SK-N-SH (cell line): ENCODE data around the gene PHACTR3. TPM values are rescaled to one million over a fixed set of nuclear protein-coding genes. Genes with fewer than 3 reads are reported as not detected.

Source experiments
- CTCF ChIA-PET: fragments of 300-600, 350-600 bp; formaldehyde crosslinking; extraction: SDS; loops from one replicate; lab custom pipeline; 2021; lab: Yijun Ruan, JAX
- POLR2A ChIA-PET: fragments of 350-600 bp; sonication (Branson Sonifier 250); formaldehyde crosslinking; extraction: SDS; loops from one replicate; lab custom pipeline; 2020; ENCODE audit warnings: antibody characterized with exemption, inconsistent platforms; lab: Yijun Ruan, JAX
- DNase-seq: peaks from one replicate; pipeline ENCODE4 v3.0.0; 2012
- H2AFZ ChIP-seq: fragments of 200-600 bp; sonication (generic); 2 replicates; pipeline ENCODE4 v1.8.1; 2016; ENCODE audit warnings: antibody characterized with exemption, mild to moderate bottlenecking, low read depth
- H3F3A ChIP-seq: fragments of 200-600 bp; sonication (generic); replicated peaks from 2 replicates; pipeline ENCODE3; 2016; ENCODE audit warnings: antibody characterized with exemption, mild to moderate bottlenecking; ENCODE audit not compliant: insufficient read depth
- H3K27ac ChIP-seq, 2 experiments: fragments of 200-500 bp in 1 of 2; fragments of 200-600 bp in 1 of 2; sonication (Bioruptor generic) in 1 of 2; sonication (generic), shearing (Covaris generic) in 1 of 2; 2 replicates each; pipeline versions ENCODE4 v1.5.1 to v1.6.1; 2014 to 2016; ENCODE audit warnings: low read depth in 2 of 2, inconsistent platforms in 1 of 2, low read length in 1 of 2, mild to moderate bottlenecking in 1 of 2, mixed read lengths in 1 of 2
- H3K27me3 ChIP-seq: fragments of 200-600 bp; sonication (generic), shearing (Covaris generic); 2 replicates; pipeline ENCODE4 v1.6.1; 2016; ENCODE audit warnings: mixed run types; ENCODE audit not compliant: insufficient read depth
- H3K36me3 ChIP-seq, 2 experiments: fragments of 200-500 bp in 1 of 2; fragments of 200-600 bp in 1 of 2; sonication (Bioruptor generic) in 1 of 2; sonication (generic) in 1 of 2; replicated peaks in 1 of 2; 2 replicates each; pipeline versions ENCODE3 to v1.5.1; 2014 to 2016; ENCODE audit warnings: low read length in 1 of 2, mild to moderate bottlenecking in 1 of 2; ENCODE audit not compliant: insufficient read depth in 2 of 2, control insufficient read depth in 1 of 2
- H3K4me1 ChIP-seq, 2 experiments: fragments of 200-500 bp in 1 of 2; fragments of 200-600 bp in 1 of 2; sonication (Bioruptor generic) in 1 of 2; sonication (generic), shearing (Covaris generic) in 1 of 2; 2 replicates each; pipeline versions ENCODE4 v1.5.1 to v1.6.1; 2014 to 2016; ENCODE audit warnings: low read depth in 1 of 2, low read length in 1 of 2, mixed run types in 1 of 2; ENCODE audit not compliant: insufficient read depth in 2 of 2, control insufficient read depth in 1 of 2
- H3K4me2 ChIP-seq: fragments of 200-600 bp; sonication (generic), shearing (Covaris generic); 2 replicates; pipeline ENCODE4 v1.6.1; 2017; ENCODE audit warnings: mixed run types
- H3K4me3 ChIP-seq, 2 experiments: fragments of 200-500 bp in 1 of 2; fragments of 200-600 bp in 1 of 2; sonication (Bioruptor generic) in 1 of 2; sonication (generic), shearing (Covaris generic) in 1 of 2; 2 replicates each; pipeline versions ENCODE4 v1.5.1 to v1.8.1; 2014 to 2016; ENCODE audit warnings: low read depth in 2 of 2, inconsistent platforms in 1 of 2, low read length in 1 of 2, mild to moderate bottlenecking in 1 of 2, mixed read lengths in 1 of 2, moderate library complexity in 1 of 2
- H3K79me2 ChIP-seq: fragments of 200-600 bp; sonication (generic); 2 replicates; pipeline ENCODE4 v1.8.1; 2017; ENCODE audit warnings: mild to moderate bottlenecking; ENCODE audit not compliant: insufficient read depth
- H3K9ac ChIP-seq: fragments of 200-600 bp; sonication (generic); 2 replicates; pipeline ENCODE4 v1.6.1; 2017; ENCODE audit warnings: mixed run types
- H3K9me2 ChIP-seq: fragments of 200-600 bp; sonication (generic); 2 replicates; pipeline ENCODE4 v1.6.1; 2017; ENCODE audit warnings: mixed run types
- H3K9me3 ChIP-seq: fragments of 200-600 bp; sonication (generic); 2 replicates; pipeline ENCODE4 v1.6.1; 2017; ENCODE audit warnings: mixed run types, mild to moderate bottlenecking, moderate library complexity
- H4K20me1 ChIP-seq: fragments of 200-600 bp; sonication (generic); 2 replicates; pipeline ENCODE4 v1.6.1; 2017; ENCODE audit warnings: mild to moderate bottlenecking, mixed run types; ENCODE audit not compliant: insufficient read depth
- CHD2 ChIP-seq: fragments of 150-350 bp; IDR thresholded peaks from 2 replicates; pipeline ENCODE4 v1.6.1; 2018; ENCODE audit warnings: low read length; ENCODE audit not compliant: partially characterized antibody
- ELF1 ChIP-seq: IDR thresholded peaks from 2 replicates; pipeline ENCODE4 v1.4.0; 2012
- EP300 ChIP-seq, 2 experiments: IDR thresholded peaks; 2 replicates each; pipeline versions ENCODE4 v1.4.0 to v1.6.1; 2012; ENCODE audit warnings: borderline replicate concordance in 1 of 2, low read depth in 1 of 2, low read length in 1 of 2
- EZH2phosphoT487 ChIP-seq: fragments of 200-600 bp; sonication (generic); IDR thresholded peaks from 2 replicates; pipeline ENCODE4 v1.6.1; 2017; ENCODE audit warnings: low read depth, mixed run types, mild to moderate bottlenecking, antibody characterized with exemption, moderate library complexity, borderline replicate concordance
- FOSL2 ChIP-seq: IDR thresholded peaks from 2 replicates; pipeline ENCODE4 v1.4.0; 2012; ENCODE audit warnings: low read depth, mild to moderate bottlenecking, moderate library complexity, borderline replicate concordance
- FOXJ3 ChIP-seq: sonication (generic); formaldehyde crosslinking; IDR thresholded peaks from 2 replicates; pipeline ENCODE4 v1.5.1; 2020; ENCODE audit warnings: mild to moderate bottlenecking, missing genetic modification reagents
- MEF2A ChIP-seq: IDR thresholded peaks from 2 replicates; pipeline ENCODE4 v1.4.0; 2012; ENCODE audit warnings: low read depth, borderline replicate concordance
- MXI1 ChIP-seq: IDR thresholded peaks from 2 replicates; pipeline ENCODE4 v1.6.1; 2012; ENCODE audit warnings: mild to moderate bottlenecking, low read depth, low read length, improper control_type of control experiment
- NFIC ChIP-seq: IDR thresholded peaks from 2 replicates; pipeline ENCODE4 v1.4.0; 2012; ENCODE audit warnings: borderline replicate concordance
- POLR2AphosphoS5 ChIP-seq: IDR thresholded peaks from 2 replicates; pipeline ENCODE4 v1.6.1; 2012; ENCODE audit warnings: low read depth, low read length
- RCOR1 ChIP-seq: fragments of 150-350 bp; IDR thresholded peaks from 2 replicates; pipeline ENCODE4 v1.6.1; 2017; ENCODE audit warnings: antibody characterized with exemption, low read length
- RFX5 ChIP-seq: IDR thresholded peaks from 2 replicates; pipeline ENCODE4 v1.6.1; 2012; ENCODE audit warnings: mild to moderate bottlenecking, improper control_type of control experiment, low read length
- TAF1 ChIP-seq: IDR thresholded peaks from 2 replicates; pipeline ENCODE4 v1.6.1; 2012; ENCODE audit warnings: low read depth, mild to moderate bottlenecking, low read length, moderate library complexity, borderline replicate concordance
- TCF12 ChIP-seq: IDR thresholded peaks from 2 replicates; pipeline ENCODE4 v1.4.0; 2012
- YY1 ChIP-seq: IDR thresholded peaks from 2 replicates; pipeline ENCODE4 v1.4.0; 2012; ENCODE audit warnings: low read depth, mild to moderate bottlenecking
- WGBS: methylation state at CpG from one replicate; pipeline ENCODE4 v1.1.6; 2017; ENCODE audit warnings: low lambda C conversion rate; 5-methylcytosine and 5-hydroxymethylcytosine counted together
- polyA plus RNA-seq, 3 experiments: library from polyadenylated mRNA; depleted of rRNA; stranded (reverse); fragments of >200 nt; gene quantifications; 2 replicates each; pipeline ENCODE4 v1.2.3, GENCODE V29; 2012
- TF ChIP-seq, protein P1 (sequence below): IDR thresholded peaks from 2 replicates; pipeline ENCODE4 v1.4.0; 2012; ENCODE audit warnings: low read depth, borderline replicate concordance
- TF ChIP-seq, protein P2 (sequence below): IDR thresholded peaks from 2 replicates; pipeline ENCODE4 v1.4.0; 2012; ENCODE audit warnings: low read depth
- TF ChIP-seq, protein P3 (sequence below): IDR thresholded peaks from 2 replicates; pipeline ENCODE4 v1.4.0; 2012; ENCODE audit warnings: low read depth, borderline replicate concordance
- TF ChIP-seq, protein P4 (sequence below): IDR thresholded peaks from 2 replicates; pipeline ENCODE4; 2012
- TF ChIP-seq, protein P5 (sequence below): IDR thresholded peaks from 2 replicates; pipeline ENCODE4 v1.6.1; 2012; ENCODE audit warnings: mild to moderate bottlenecking, low read depth, low read length, moderate library complexity
- TF ChIP-seq, protein P6 (sequence below): fragments of 200-600 bp; sonication (generic); IDR thresholded peaks from 2 replicates; pipeline ENCODE4 v1.6.1; 2017; ENCODE audit warnings: antibody characterized with exemption, mild to moderate bottlenecking, moderate library complexity

PHACTR3 gene
- polyA plus RNA-seq, 1 of the 3 experiments (the other 2 are of a cell fraction): 0.10 TPM

DNA sequence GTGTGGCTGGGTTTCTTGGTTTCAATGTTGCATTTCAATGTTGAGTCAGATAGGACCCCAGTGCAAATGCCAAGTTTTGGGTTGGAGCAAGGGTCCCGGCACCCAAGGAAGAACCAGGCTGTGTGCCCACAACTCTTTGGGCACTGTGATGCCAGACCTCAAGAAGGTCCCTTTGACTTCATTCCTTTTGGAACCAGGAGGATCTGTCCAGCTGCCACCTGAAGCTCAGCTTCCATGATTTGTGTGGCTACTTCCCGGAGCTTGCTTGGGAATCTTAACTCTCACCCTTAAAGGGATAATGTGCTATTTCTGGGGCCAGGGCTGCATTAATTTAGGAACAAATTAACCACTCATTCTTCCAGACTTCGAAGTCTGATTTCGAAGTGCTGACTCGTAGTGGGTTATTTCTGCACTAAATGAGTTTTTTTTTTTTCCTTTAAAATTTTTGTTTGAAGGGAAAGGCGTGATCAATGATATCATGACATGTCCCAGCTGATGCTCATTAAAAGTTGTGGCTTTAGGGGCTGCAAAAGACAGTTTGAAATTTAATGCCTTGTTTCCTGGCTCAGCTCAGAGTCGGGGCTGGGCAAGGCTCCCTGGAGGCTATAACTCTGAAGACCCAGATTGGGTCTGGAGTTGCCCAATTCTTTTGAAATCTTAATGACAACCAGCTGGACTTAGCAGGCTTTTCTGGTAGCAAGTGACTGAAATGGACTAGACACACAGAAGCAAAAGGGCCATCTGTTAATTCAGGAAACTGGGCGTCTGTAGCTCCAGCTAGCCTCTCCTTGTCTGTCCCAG is 24.0 kb upstream of the PHACTR3 start:
- Histone ChIP-seq H3K27ac (peak overlapping the region in 1 of 2 experiments; percentile 36; a peak in 1 of 4 replicates), H3K4me3 (no peak overlapping the region), H3K4me2 (no peak overlapping the region), H4K20me1 (no peaks in the 10 kb centered on the region), H3F3A (no peaks in the 10 kb centered on the region), H3K79me2 (no peaks in the 10 kb centered on the region), H2AFZ (no peak overlapping the region), H3K9me2 (no peaks in the 10 kb centered on the region), H3K4me1 (peaks cover 0 to 14% of the 10 kb centered on the region in 2 experiments; a peak in 3 of 4 replicates), H3K9me3 (no peaks in the 10 kb centered on the region), H3K27me3 (no peaks in the 10 kb centered on the region), H3K9ac (no peak overlapping the region), H3K36me3 (no peaks in the 10 kb centered on the region)
- POLR2A ChIA-PET: no interaction called here
- WGBS: 7% methylated on average over 8 of the region's 8 CpGs
- TF ChIP-seq NFIC (no peak), MXI1 (0 out of 2 replicates have a peak, but pooled peaks have one; percentile 26), TAF1 (no peak), TCF12 (no peak), RFX5 (no peak), FOXJ3 (CRISPR knock-in tag) (no peak), POLR2AphosphoS5 (no peak), RCOR1 (peak; percentile 58; the same call in 1 of the 2 replicates), EZH2phosphoT487 (no peak), EP300 (IDR thresholded peaks at IDR 0.05; ENCODE audit: borderline replicate concordance in 1 of 2, low read depth in 1 of 2, low read length in 1 of 2) (peak in 1 of 2 experiments; percentile 64; a peak in 2 of 4 replicates), ELF1 (no peak), MEF2A (no peak), YY1 (no peak), FOSL2 (no peak), CHD2 (peak; percentile 41)
- TF ChIP-seq, protein P1, sequence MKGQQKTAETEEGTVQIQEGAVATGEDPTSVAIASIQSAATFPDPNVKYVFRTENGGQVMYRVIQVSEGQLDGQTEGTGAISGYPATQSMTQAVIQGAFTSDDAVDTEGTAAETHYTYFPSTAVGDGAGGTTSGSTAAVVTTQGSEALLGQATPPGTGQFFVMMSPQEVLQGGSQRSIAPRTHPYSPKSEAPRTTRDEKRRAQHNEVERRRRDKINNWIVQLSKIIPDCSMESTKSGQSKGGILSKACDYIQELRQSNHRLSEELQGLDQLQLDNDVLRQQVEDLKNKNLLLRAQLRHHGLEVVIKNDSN: no peak
- TF ChIP-seq, protein P2, sequence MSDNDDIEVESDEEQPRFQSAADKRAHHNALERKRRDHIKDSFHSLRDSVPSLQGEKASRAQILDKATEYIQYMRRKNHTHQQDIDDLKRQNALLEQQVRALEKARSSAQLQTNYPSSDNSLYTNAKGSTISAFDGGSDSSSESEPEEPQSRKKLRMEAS: no peak
- TF ChIP-seq, protein P3, sequence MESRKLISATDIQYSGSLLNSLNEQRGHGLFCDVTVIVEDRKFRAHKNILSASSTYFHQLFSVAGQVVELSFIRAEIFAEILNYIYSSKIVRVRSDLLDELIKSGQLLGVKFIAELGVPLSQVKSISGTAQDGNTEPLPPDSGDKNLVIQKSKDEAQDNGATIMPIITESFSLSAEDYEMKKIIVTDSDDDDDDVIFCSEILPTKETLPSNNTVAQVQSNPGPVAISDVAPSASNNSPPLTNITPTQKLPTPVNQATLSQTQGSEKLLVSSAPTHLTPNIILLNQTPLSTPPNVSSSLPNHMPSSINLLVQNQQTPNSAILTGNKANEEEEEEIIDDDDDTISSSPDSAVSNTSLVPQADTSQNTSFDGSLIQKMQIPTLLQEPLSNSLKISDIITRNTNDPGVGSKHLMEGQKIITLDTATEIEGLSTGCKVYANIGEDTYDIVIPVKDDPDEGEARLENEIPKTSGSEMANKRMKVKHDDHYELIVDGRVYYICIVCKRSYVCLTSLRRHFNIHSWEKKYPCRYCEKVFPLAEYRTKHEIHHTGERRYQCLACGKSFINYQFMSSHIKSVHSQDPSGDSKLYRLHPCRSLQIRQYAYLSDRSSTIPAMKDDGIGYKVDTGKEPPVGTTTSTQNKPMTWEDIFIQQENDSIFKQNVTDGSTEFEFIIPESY: no peak
- TF ChIP-seq, protein P4, sequence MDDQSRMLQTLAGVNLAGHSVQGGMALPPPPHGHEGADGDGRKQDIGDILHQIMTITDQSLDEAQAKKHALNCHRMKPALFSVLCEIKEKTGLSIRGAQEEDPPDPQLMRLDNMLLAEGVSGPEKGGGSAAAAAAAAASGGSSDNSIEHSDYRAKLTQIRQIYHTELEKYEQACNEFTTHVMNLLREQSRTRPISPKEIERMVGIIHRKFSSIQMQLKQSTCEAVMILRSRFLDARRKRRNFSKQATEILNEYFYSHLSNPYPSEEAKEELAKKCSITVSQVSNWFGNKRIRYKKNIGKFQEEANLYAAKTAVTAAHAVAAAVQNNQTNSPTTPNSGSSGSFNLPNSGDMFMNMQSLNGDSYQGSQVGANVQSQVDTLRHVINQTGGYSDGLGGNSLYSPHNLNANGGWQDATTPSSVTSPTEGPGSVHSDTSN: no peak
- TF ChIP-seq, protein P5, sequence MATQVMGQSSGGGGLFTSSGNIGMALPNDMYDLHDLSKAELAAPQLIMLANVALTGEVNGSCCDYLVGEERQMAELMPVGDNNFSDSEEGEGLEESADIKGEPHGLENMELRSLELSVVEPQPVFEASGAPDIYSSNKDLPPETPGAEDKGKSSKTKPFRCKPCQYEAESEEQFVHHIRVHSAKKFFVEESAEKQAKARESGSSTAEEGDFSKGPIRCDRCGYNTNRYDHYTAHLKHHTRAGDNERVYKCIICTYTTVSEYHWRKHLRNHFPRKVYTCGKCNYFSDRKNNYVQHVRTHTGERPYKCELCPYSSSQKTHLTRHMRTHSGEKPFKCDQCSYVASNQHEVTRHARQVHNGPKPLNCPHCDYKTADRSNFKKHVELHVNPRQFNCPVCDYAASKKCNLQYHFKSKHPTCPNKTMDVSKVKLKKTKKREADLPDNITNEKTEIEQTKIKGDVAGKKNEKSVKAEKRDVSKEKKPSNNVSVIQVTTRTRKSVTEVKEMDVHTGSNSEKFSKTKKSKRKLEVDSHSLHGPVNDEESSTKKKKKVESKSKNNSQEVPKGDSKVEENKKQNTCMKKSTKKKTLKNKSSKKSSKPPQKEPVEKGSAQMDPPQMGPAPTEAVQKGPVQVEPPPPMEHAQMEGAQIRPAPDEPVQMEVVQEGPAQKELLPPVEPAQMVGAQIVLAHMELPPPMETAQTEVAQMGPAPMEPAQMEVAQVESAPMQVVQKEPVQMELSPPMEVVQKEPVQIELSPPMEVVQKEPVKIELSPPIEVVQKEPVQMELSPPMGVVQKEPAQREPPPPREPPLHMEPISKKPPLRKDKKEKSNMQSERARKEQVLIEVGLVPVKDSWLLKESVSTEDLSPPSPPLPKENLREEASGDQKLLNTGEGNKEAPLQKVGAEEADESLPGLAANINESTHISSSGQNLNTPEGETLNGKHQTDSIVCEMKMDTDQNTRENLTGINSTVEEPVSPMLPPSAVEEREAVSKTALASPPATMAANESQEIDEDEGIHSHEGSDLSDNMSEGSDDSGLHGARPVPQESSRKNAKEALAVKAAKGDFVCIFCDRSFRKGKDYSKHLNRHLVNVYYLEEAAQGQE: no peak
- TF ChIP-seq, protein P6, sequence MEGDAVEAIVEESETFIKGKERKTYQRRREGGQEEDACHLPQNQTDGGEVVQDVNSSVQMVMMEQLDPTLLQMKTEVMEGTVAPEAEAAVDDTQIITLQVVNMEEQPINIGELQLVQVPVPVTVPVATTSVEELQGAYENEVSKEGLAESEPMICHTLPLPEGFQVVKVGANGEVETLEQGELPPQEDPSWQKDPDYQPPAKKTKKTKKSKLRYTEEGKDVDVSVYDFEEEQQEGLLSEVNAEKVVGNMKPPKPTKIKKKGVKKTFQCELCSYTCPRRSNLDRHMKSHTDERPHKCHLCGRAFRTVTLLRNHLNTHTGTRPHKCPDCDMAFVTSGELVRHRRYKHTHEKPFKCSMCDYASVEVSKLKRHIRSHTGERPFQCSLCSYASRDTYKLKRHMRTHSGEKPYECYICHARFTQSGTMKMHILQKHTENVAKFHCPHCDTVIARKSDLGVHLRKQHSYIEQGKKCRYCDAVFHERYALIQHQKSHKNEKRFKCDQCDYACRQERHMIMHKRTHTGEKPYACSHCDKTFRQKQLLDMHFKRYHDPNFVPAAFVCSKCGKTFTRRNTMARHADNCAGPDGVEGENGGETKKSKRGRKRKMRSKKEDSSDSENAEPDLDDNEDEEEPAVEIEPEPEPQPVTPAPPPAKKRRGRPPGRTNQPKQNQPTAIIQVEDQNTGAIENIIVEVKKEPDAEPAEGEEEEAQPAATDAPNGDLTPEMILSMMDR: no peak
- CTCF ChIA-PET: interaction anchor here (1.2 to 5.9 kb wide), 7 partner anchors 10 to 203 kb away, joined by 3 to 59 read pairs (median 5); partner anchors contain the start of gene PHACTR3
- DNase-seq: peak; percentile 74
